ENCODE data around the gene WDR64. TPM values are rescaled to one million over a fixed set of nuclear protein-coding genes. Genes with fewer than 3 reads are reported as not detected.
A peak's percentile ranks its signal among the peaks of the same experiment; 100 is the strongest.
"Not testable (repeated sequence)": the region's sequence is repeated elsewhere in the genome, so short reads cannot be mapped to it uniquely, and the experiment has no call there.

WDR64 gene
- total and polyA plus RNA-seq, 3 donors from 2014 or later: 4.3 to 7.1 (median 5.5) TPM

- no peaks in the 10 kb centered on the region for H3K36me3 ChIP-seq (ENCODE audit: low read depth, missing control alignments)
- no peak overlapping the region for H3K4me3 ChIP-seq
- TF ChIP-seq CTCF (IDR thresholded peaks at IDR 0.05): no peak
- TF ChIP-seq POLR2A (IDR thresholded peaks at IDR 0.05): no peak
- 44 to 50% methylated on average over 5 of the region's 5 CpGs for WGBS, 2 donors
- H3K27me3 ChIP-seq: no peaks in the 10 kb centered on the region
- no peaks in the 10 kb centered on the region for H3K4me1 ChIP-seq
- no peaks in the 10 kb centered on the region for H3K9me3 ChIP-seq
- intact Hi-C loops (cut with DNase I; ENCODE audit: low total_unique reads): no loop called here
- no peak for DNase-seq
- H3K27ac ChIP-seq: peak overlapping the region; percentile 7 to 18
Measured at GRCh38 chr1:241677201-241677600, 25.1 kb downstream of the WDR64 start.

- WGBS, 2 donors: 82 to 94% methylated on average over 2 of the region's 2 CpGs
- no peak for DNase-seq
- H3K4me1 ChIP-seq: no peaks in the 10 kb centered on the region
Measured at GRCh38 chr1:241678536-241678935, 26.5 kb downstream of the WDR64 start.

GRCh38 chr1:241679404-241679803 lies 27.3 kb downstream of the WDR64 start:
- Histone ChIP-seq H3K4me3 (no peak overlapping the region), H3K9me3 (no peaks in the 10 kb centered on the region), H3K4me1 (no peaks in the 10 kb centered on the region), H3K27ac (no peak overlapping the region), H3K36me3 (ENCODE audit: low read depth, missing control alignments) (no peaks in the 10 kb centered on the region), H3K27me3 (no peaks in the 10 kb centered on the region)
- WGBS, 2 donors: 66 to 78% methylated on average over 4 of the region's 4 CpGs
- no peak for DNase-seq
- TF ChIP-seq POLR2A (IDR thresholded peaks at IDR 0.05) (no peak), CTCF (IDR thresholded peaks at IDR 0.05) (no peak)
- intact Hi-C loops (cut with DNase I; ENCODE audit: low total_unique reads): no loop called here

More at GRCh38 chr1:241678536-241678935, 26.5 kb downstream of the WDR64 start:
- TF ChIP-seq POLR2A (IDR thresholded peaks at IDR 0.05) (no peak), CTCF (IDR thresholded peaks at IDR 0.05) (no peak)
- intact Hi-C loops (cut with DNase I; ENCODE audit: low total_unique reads): no loop called here
- H3K27me3 ChIP-seq: no peaks in the 10 kb centered on the region
- H3K9me3 ChIP-seq: no peaks in the 10 kb centered on the region
- H3K27ac ChIP-seq: no peak overlapping the region
- H3K4me3 ChIP-seq: no peak overlapping the region
- no peaks in the 10 kb centered on the region for H3K36me3 ChIP-seq (ENCODE audit: low read depth, missing control alignments)

- Histone ChIP-seq H3K27ac (no peak overlapping the region), H3K36me3 (ENCODE audit: low read depth, missing control alignments) (no peaks in the 10 kb centered on the region), H3K4me1 (no peaks in the 10 kb centered on the region), H3K27me3 (no peaks in the 10 kb centered on the region), H3K4me3 (no peak overlapping the region), H3K9me3 (no peaks in the 10 kb centered on the region)
- WGBS, 2 donors: 81 to 92% methylated on average over 3 of the region's 3 CpGs
- DNase-seq: no peak
- TF ChIP-seq CTCF (IDR thresholded peaks at IDR 0.05) (no peak), POLR2A (IDR thresholded peaks at IDR 0.05) (no peak)
- intact Hi-C loops (cut with DNase I; ENCODE audit: low total_unique reads): no loop called here
Measured at GRCh38 chr1:241679961-241680360, 27.9 kb downstream of the WDR64 start.

GRCh38 chr1:241681861-241682448 lies 29.9 kb downstream of the WDR64 start:
- H3K27me3 ChIP-seq; H3K4me3 ChIP-seq; H3K36me3 ChIP-seq (ENCODE audit: low read depth, missing control alignments); DNase-seq; H3K9me3 ChIP-seq; H3K4me1 ChIP-seq; intact Hi-C loops (cut with DNase I; ENCODE audit: low total_unique reads); H3K27ac ChIP-seq: not testable (repeated sequence)
- 68 to 79% methylated on average over 4 of the region's 4 CpGs for WGBS, 2 donors

All from testis (tissue), 3 donors.